ENCODE measurements around the gene GCK.

GCK gene

DNA sequence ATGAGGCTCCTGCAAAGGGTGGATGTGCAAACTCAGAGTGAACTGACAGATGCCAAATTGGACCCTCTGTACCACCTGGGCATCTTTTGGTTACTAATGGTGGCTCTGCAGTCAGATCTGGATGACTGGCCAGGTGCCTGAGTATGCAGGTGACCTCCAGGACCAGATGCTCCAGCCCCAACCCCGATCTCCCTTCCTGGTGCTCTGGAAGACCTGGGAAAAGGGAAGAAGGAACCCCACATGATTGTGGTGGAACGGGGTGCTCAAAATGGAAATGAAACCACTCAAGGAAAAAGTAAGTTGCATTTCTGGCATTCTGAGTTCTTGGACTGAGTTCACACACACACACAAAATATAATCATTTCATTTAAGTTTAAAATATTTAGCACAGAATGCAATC, 94.9 kb downstream of the GCK start:
- H3K36me3 ChIP-seq: no peaks in the 10 kb centered on the region
- TF ChIP-seq, protein P1, sequence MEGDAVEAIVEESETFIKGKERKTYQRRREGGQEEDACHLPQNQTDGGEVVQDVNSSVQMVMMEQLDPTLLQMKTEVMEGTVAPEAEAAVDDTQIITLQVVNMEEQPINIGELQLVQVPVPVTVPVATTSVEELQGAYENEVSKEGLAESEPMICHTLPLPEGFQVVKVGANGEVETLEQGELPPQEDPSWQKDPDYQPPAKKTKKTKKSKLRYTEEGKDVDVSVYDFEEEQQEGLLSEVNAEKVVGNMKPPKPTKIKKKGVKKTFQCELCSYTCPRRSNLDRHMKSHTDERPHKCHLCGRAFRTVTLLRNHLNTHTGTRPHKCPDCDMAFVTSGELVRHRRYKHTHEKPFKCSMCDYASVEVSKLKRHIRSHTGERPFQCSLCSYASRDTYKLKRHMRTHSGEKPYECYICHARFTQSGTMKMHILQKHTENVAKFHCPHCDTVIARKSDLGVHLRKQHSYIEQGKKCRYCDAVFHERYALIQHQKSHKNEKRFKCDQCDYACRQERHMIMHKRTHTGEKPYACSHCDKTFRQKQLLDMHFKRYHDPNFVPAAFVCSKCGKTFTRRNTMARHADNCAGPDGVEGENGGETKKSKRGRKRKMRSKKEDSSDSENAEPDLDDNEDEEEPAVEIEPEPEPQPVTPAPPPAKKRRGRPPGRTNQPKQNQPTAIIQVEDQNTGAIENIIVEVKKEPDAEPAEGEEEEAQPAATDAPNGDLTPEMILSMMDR (IDR thresholded peaks at IDR 0.05; ENCODE audit: low read depth, low read length): no peak
- no peak for DNase-seq
- no peak overlapping the region for H3K4me3 ChIP-seq (ENCODE audit: low read depth, low read length)
- no peaks in the 10 kb centered on the region for H3K9me3 ChIP-seq
- H3K27me3 ChIP-seq: no peaks in the 10 kb centered on the region
- H3K4me1 ChIP-seq: no peaks in the 10 kb centered on the region

Measured in BE2C (cell line).